GM12878 (cell line): ENCODE data around the gene OR2B3. TPM values are rescaled to one million over a fixed set of nuclear protein-coding genes. Genes with fewer than 3 reads are reported as not detected.

Experiments
- polyA plus RNA-seq, 11 experiments: library from polyadenylated mRNA; depleted of rRNA in 4 of 11; unstranded in 6 of 11; stranded (reverse) in 5 of 11; fragments of >200 nt; fragmentation: Nextera tagmentation in 4 of 11; fragmentation: Illumina TruSeq in 1 of 11; extraction: Ambion mirVana in 4 of 11; extraction: Trizol in 1 of 11; gene quantifications; 1 replicate in 1 of 11; 2 replicates in 10 of 11; pipeline versions ENCODE4 v1.2.1 to v1.2.3, GENCODE V29; 2011 to 2016; ENCODE audit warnings: inconsistent platforms in 2 of 11, missing spikeins in 2 of 11, low read depth in 1 of 11
- total RNA-seq, 4 experiments: library from RNA; depleted of rRNA in 3 of 4; stranded (reverse); fragments of >200 nt in 3 of 4; fragmentation: Illumina TruSeq in 1 of 4; extraction: Trizol in 1 of 4; gene quantifications; 2 replicates each; pipeline versions ENCODE4 v1.2.1 to v1.2.3, GENCODE V29; 2013 to 2021

Gene OR2B3
- total and polyA plus RNA-seq, 10 of the 15 experiments (the other 5 are each of a cell fraction or from before 2014, with no cell fraction given) = not detected

Other genes with a start within 250 kb of the OR2B3 start
- 68.8 and 72.2 TPM in 2 replicates for gene TRIM27, start 163.3 kb downstream of the OR2B3 start, total RNA-seq (2014; rRNA removed)
- 60.2 and 63.7 TPM in 2 replicates for gene TRIM27, start 163.3 kb downstream of the OR2B3 start, total RNA-seq (2014; rRNA removed; fragmentation: Illumina TruSeq; extraction: Trizol)
- 53.6 and 55.6 TPM in 2 replicates for gene TRIM27, start 163.3 kb downstream of the OR2B3 start, total RNA-seq (2021)
- 66.3 and 74.7 TPM in 2 replicates for gene TRIM27, start 163.3 kb downstream of the OR2B3 start, polyA plus RNA-seq (2011; rRNA removed)
- gene TRIM27, start 163.3 kb downstream of the OR2B3 start, polyA plus RNA-seq (2014; fragmentation: Illumina TruSeq; extraction: Trizol) = 47.5 and 52.6 TPM in 2 replicates
- 10 to 100 TPM; 18.5 to 27.9 TPM for gene TRIM27, start 163.3 kb downstream of the OR2B3 start, polyA plus RNA-seq (2014; fragmentation: Nextera tagmentation; extraction: Ambion mirVana)
- 51.4 and 56.9 TPM in 2 replicates for gene TRIM27, start 163.3 kb downstream of the OR2B3 start, polyA plus RNA-seq (2014; rRNA removed)
- 10 to 100 TPM; 59.1 to 63.8 TPM for gene TRIM27, start 163.3 kb downstream of the OR2B3 start, polyA plus RNA-seq (2016; fragmentation: Nextera tagmentation; extraction: Ambion mirVana)
- not detected in 2 replicates for gene ZNF311, start 82.0 kb downstream of the OR2B3 start, total RNA-seq (2014; rRNA removed)
- not detected in 2 replicates for gene ZNF311, start 82.0 kb downstream of the OR2B3 start, total RNA-seq (2014; rRNA removed; fragmentation: Illumina TruSeq; extraction: Trizol)
- gene ZNF311, start 82.0 kb downstream of the OR2B3 start, total RNA-seq (2021) = not detected in 2 replicates
- 0.03 and 0.07 TPM in 2 replicates for gene ZNF311, start 82.0 kb downstream of the OR2B3 start, polyA plus RNA-seq (2011; rRNA removed)
- not detected in 2 replicates for gene ZNF311, start 82.0 kb downstream of the OR2B3 start, polyA plus RNA-seq (2014; fragmentation: Illumina TruSeq; extraction: Trizol)
- not detected for gene ZNF311, start 82.0 kb downstream of the OR2B3 start, polyA plus RNA-seq (2014; fragmentation: Nextera tagmentation; extraction: Ambion mirVana)
- not detected in 2 replicates for gene ZNF311, start 82.0 kb downstream of the OR2B3 start, polyA plus RNA-seq (2014; rRNA removed)
- not detected for gene ZNF311, start 82.0 kb downstream of the OR2B3 start, polyA plus RNA-seq (2016; fragmentation: Nextera tagmentation; extraction: Ambion mirVana)
- not detected in 2 replicates for gene OR2W1, start 42.1 kb downstream of the OR2B3 start, total RNA-seq (2014; rRNA removed)
- gene OR2W1, start 42.1 kb downstream of the OR2B3 start, total RNA-seq (2014; rRNA removed; fragmentation: Illumina TruSeq; extraction: Trizol) = not detected in 2 replicates
- not detected in 2 replicates for gene OR2W1, start 42.1 kb downstream of the OR2B3 start, total RNA-seq (2021)
- not detected in 2 replicates for gene OR2W1, start 42.1 kb downstream of the OR2B3 start, polyA plus RNA-seq (2011; rRNA removed)
- gene OR2W1, start 42.1 kb downstream of the OR2B3 start, polyA plus RNA-seq (2014; fragmentation: Illumina TruSeq; extraction: Trizol) = not detected in 2 replicates
- gene OR2W1, start 42.1 kb downstream of the OR2B3 start, polyA plus RNA-seq (2014; fragmentation: Nextera tagmentation; extraction: Ambion mirVana) = not detected
- gene OR2W1, start 42.1 kb downstream of the OR2B3 start, polyA plus RNA-seq (2014; rRNA removed) = not detected in 2 replicates
- gene OR2W1, start 42.1 kb downstream of the OR2B3 start, polyA plus RNA-seq (2016; fragmentation: Nextera tagmentation; extraction: Ambion mirVana) = not detected
- not detected in 2 replicates for gene OR2J1, start 12.2 kb upstream of the OR2B3 start, total RNA-seq (2014; rRNA removed)
- gene OR2J1, start 12.2 kb upstream of the OR2B3 start, total RNA-seq (2014; rRNA removed; fragmentation: Illumina TruSeq; extraction: Trizol) = not detected in 2 replicates
- gene OR2J1, start 12.2 kb upstream of the OR2B3 start, total RNA-seq (2021) = not detected in 2 replicates
- gene OR2J1, start 12.2 kb upstream of the OR2B3 start, polyA plus RNA-seq (2011; rRNA removed) = not detected in 2 replicates
- gene OR2J1, start 12.2 kb upstream of the OR2B3 start, polyA plus RNA-seq (2014; fragmentation: Illumina TruSeq; extraction: Trizol) = not detected in 2 replicates
- not detected for gene OR2J1, start 12.2 kb upstream of the OR2B3 start, polyA plus RNA-seq (2014; fragmentation: Nextera tagmentation; extraction: Ambion mirVana)
- not detected in 2 replicates for gene OR2J1, start 12.2 kb upstream of the OR2B3 start, polyA plus RNA-seq (2014; rRNA removed)
- gene OR2J1, start 12.2 kb upstream of the OR2B3 start, polyA plus RNA-seq (2016; fragmentation: Nextera tagmentation; extraction: Ambion mirVana) = not detected
- gene OR2J3, start 20.7 kb upstream of the OR2B3 start, total RNA-seq (2014; rRNA removed) = not detected in 2 replicates
- gene OR2J3, start 20.7 kb upstream of the OR2B3 start, total RNA-seq (2014; rRNA removed; fragmentation: Illumina TruSeq; extraction: Trizol) = not detected in 2 replicates
- gene OR2J3, start 20.7 kb upstream of the OR2B3 start, total RNA-seq (2021) = not detected in 2 replicates
- gene OR2J3, start 20.7 kb upstream of the OR2B3 start, polyA plus RNA-seq (2011; rRNA removed) = not detected in 2 replicates
- not detected in 2 replicates for gene OR2J3, start 20.7 kb upstream of the OR2B3 start, polyA plus RNA-seq (2014; fragmentation: Illumina TruSeq; extraction: Trizol)
- not detected for gene OR2J3, start 20.7 kb upstream of the OR2B3 start, polyA plus RNA-seq (2014; fragmentation: Nextera tagmentation; extraction: Ambion mirVana)
- gene OR2J3, start 20.7 kb upstream of the OR2B3 start, polyA plus RNA-seq (2014; rRNA removed) = not detected in 2 replicates
- gene OR2J3, start 20.7 kb upstream of the OR2B3 start, polyA plus RNA-seq (2016; fragmentation: Nextera tagmentation; extraction: Ambion mirVana) = not detected
- gene OR2J2, start 83.6 kb upstream of the OR2B3 start, total RNA-seq (2014; rRNA removed) = not detected in 2 replicates
- not detected in 2 replicates for gene OR2J2, start 83.6 kb upstream of the OR2B3 start, total RNA-seq (2014; rRNA removed; fragmentation: Illumina TruSeq; extraction: Trizol)
- gene OR2J2, start 83.6 kb upstream of the OR2B3 start, total RNA-seq (2021) = not detected in 2 replicates
- not detected in 2 replicates for gene OR2J2, start 83.6 kb upstream of the OR2B3 start, polyA plus RNA-seq (2011; rRNA removed)
- not detected in 2 replicates for gene OR2J2, start 83.6 kb upstream of the OR2B3 start, polyA plus RNA-seq (2014; fragmentation: Illumina TruSeq; extraction: Trizol)
- not detected for gene OR2J2, start 83.6 kb upstream of the OR2B3 start, polyA plus RNA-seq (2014; fragmentation: Nextera tagmentation; extraction: Ambion mirVana)
- gene OR2J2, start 83.6 kb upstream of the OR2B3 start, polyA plus RNA-seq (2014; rRNA removed) = not detected in 2 replicates
- gene OR2J2, start 83.6 kb upstream of the OR2B3 start, polyA plus RNA-seq (2016; fragmentation: Nextera tagmentation; extraction: Ambion mirVana) = not detected
- not detected in 2 replicates for gene OR14J1, start 214.4 kb upstream of the OR2B3 start, total RNA-seq (2014; rRNA removed)
- gene OR14J1, start 214.4 kb upstream of the OR2B3 start, total RNA-seq (2014; rRNA removed; fragmentation: Illumina TruSeq; extraction: Trizol) = not detected in 2 replicates
- not detected in 2 replicates for gene OR14J1, start 214.4 kb upstream of the OR2B3 start, total RNA-seq (2021)
- not detected in 2 replicates for gene OR14J1, start 214.4 kb upstream of the OR2B3 start, polyA plus RNA-seq (2011; rRNA removed)
- gene OR14J1, start 214.4 kb upstream of the OR2B3 start, polyA plus RNA-seq (2014; fragmentation: Illumina TruSeq; extraction: Trizol) = not detected in 2 replicates
- not detected for gene OR14J1, start 214.4 kb upstream of the OR2B3 start, polyA plus RNA-seq (2014; fragmentation: Nextera tagmentation; extraction: Ambion mirVana)
- gene OR14J1, start 214.4 kb upstream of the OR2B3 start, polyA plus RNA-seq (2014; rRNA removed) = not detected in 2 replicates
- not detected for gene OR14J1, start 214.4 kb upstream of the OR2B3 start, polyA plus RNA-seq (2016; fragmentation: Nextera tagmentation; extraction: Ambion mirVana)